GM23338 (cell line): ENCODE data around the gene CDK5RAP2. TPM values are rescaled to one million over a fixed set of nuclear protein-coding genes. Genes with fewer than 3 reads are reported as not detected.

Source experiments
- ATAC-seq: fragments of 200-7000 bp; cut with Tn5 transposase; 3 replicates; pipeline ENCODE4 v1.9.1; 2020
- DNase-seq: peaks from one replicate; pipeline ENCODE4 v3.0.0-alpha.2; 2015; ENCODE audit warnings: low spot score
- H2AFZ ChIP-seq: fragments of 200-600 bp; sonication (generic); 2 replicates; pipeline ENCODE4 v1.8.0; 2016; ENCODE audit warnings: antibody characterized with exemption, mild to moderate bottlenecking, moderate library complexity
- H3F3A ChIP-seq: fragments of 200-600 bp; sonication (generic); replicated peaks from 2 replicates; pipeline ENCODE4 v1.8.0; 2017; ENCODE audit warnings: antibody characterized with exemption, mixed run types, low read depth
- H3K27ac ChIP-seq: fragments of 200-600 bp; sonication (generic); 2 replicates; pipeline ENCODE4 v1.6.1; 2016; ENCODE audit warnings: low read depth
- H3K27me3 ChIP-seq: fragments of 200-600 bp; sonication (generic); 2 replicates; pipeline ENCODE4 v1.8.0; 2016; ENCODE audit warnings: mild to moderate bottlenecking, mixed run types, moderate library complexity; ENCODE audit not compliant: insufficient read depth
- H3K36me3 ChIP-seq: fragments of 200-600 bp; sonication (generic); 2 replicates; pipeline ENCODE4 v1.8.0; 2016; ENCODE audit warnings: mild to moderate bottlenecking; ENCODE audit not compliant: insufficient read depth
- H3K4me1 ChIP-seq: fragments of 200-600 bp; sonication (generic); 2 replicates; pipeline ENCODE4 v1.8.0; 2016; ENCODE audit warnings: mild to moderate bottlenecking, moderate library complexity; ENCODE audit not compliant: insufficient read depth
- H3K4me2 ChIP-seq: fragments of 200-600 bp; sonication (generic); 2 replicates; pipeline ENCODE4 v1.7.1; 2017; ENCODE audit warnings: mixed run types
- H3K4me3 ChIP-seq: fragments of 200-600 bp; sonication (generic); 2 replicates; pipeline ENCODE4 v1.6.1; 2016; ENCODE audit warnings: mixed run types
- H3K79me2 ChIP-seq: fragments of 200-600 bp; sonication (generic); replicated peaks from 2 replicates; pipeline ENCODE4 v1.8.0; 2017; ENCODE audit warnings: mild to moderate bottlenecking; ENCODE audit not compliant: insufficient read depth
- H3K9me2 ChIP-seq: fragments of 200-600 bp; sonication (generic); 2 replicates; pipeline ENCODE4 v1.8.0; 2017; ENCODE audit not compliant: insufficient read depth
- H4K20me1 ChIP-seq: fragments of 200-600 bp; sonication (generic); replicated peaks from 2 replicates; pipeline ENCODE4 v1.8.0; 2017; ENCODE audit warnings: mild to moderate bottlenecking; ENCODE audit not compliant: insufficient read depth
- H3K27ac Mint-ChIP-seq: 2 replicates; pipeline ENCODE4 v1.8.0; 2020; ENCODE audit warnings: inconsistent platforms, mild to moderate bottlenecking, moderate library complexity, mixed read lengths
- H3K27me3 Mint-ChIP-seq: 3 replicates; pipeline ENCODE4 v1.8.0; 2022; ENCODE audit warnings: low read depth, mild to moderate bottlenecking, moderate library complexity, mixed read lengths, inconsistent platforms; ENCODE audit not compliant: insufficient read depth, poor library complexity
- H3K36me3 Mint-ChIP-seq: 3 replicates; pipeline ENCODE4 v1.8.0; 2021; ENCODE audit warnings: low read depth, mild to moderate bottlenecking, inconsistent platforms, moderate library complexity, mixed read lengths
- H3K4me1 Mint-ChIP-seq: 3 replicates; pipeline ENCODE4 v1.8.0; 2020; ENCODE audit warnings: mild to moderate bottlenecking, inconsistent platforms, mixed read lengths
- H3K4me3 Mint-ChIP-seq: 3 replicates; pipeline ENCODE4 v1.8.0; 2021; ENCODE audit warnings: moderate library complexity, mild to moderate bottlenecking, inconsistent platforms, mixed read lengths
- H3K9me3 Mint-ChIP-seq: 3 replicates; pipeline ENCODE4 v1.8.0; 2020; ENCODE audit warnings: moderate library complexity, mild to moderate bottlenecking, inconsistent platforms, mixed read lengths
- CREB1 ChIP-seq: fragments of 250-450 bp; sonication (Bioruptor Pico); IDR thresholded peaks from 2 replicates; pipeline ENCODE4 v1.5.0; 2020; ENCODE audit warnings: low read depth, mild to moderate bottlenecking, moderate library complexity
- JUNB ChIP-seq: IDR thresholded peaks from one replicate; pipeline ENCODE4 v1.6.1; 2016; ENCODE audit warnings: antibody characterized with exemption; ENCODE audit not compliant: unreplicated experiment
- NANOG ChIP-seq: IDR thresholded peaks from 2 replicates; pipeline ENCODE4 v1.6.1; 2016; ENCODE audit warnings: antibody characterized with exemption, borderline replicate concordance
- ZNF114 ChIP-seq: fragments of 250-450 bp; sonication (Bioruptor Pico); IDR thresholded peaks from 2 replicates; pipeline ENCODE4 v1.5.0; 2020; ENCODE audit warnings: mild to moderate bottlenecking, moderate library complexity
- ZNF331 ChIP-seq: fragments of 250-450 bp; sonication (Bioruptor Pico); IDR thresholded peaks from 2 replicates; pipeline ENCODE4 v1.5.0; 2020; ENCODE audit warnings: low read depth, mild to moderate bottlenecking, moderate library complexity
- polyA plus RNA-seq: library from polyadenylated mRNA; unstranded; fragments of >200 nt; fragmentation: Nextera tagmentation; extraction: Ambion mirVana; gene quantifications from 2 replicates; pipeline ENCODE4 v1.2.1, GENCODE V29; 2016
- total RNA-seq: library from RNA; depleted of rRNA; stranded (reverse); fragments of >200 nt; shearing (Covaris generic); gene quantifications from 2 replicates; pipeline ENCODE4 v1.2.3, GENCODE V29; 2014
- TF ChIP-seq, protein P1 (sequence below): IDR thresholded peaks from one replicate; pipeline ENCODE4 v1.6.1; 2018; ENCODE audit warnings: antibody characterized with exemption; ENCODE audit not compliant: unreplicated experiment
- TF ChIP-seq, protein P2 (sequence below): IDR thresholded peaks from 2 replicates; pipeline ENCODE4 v1.6.1; 2016; ENCODE audit warnings: antibody characterized with exemption
- TF ChIP-seq, protein P3 (sequence below), 2 experiments: fragments of 200-600 bp in 1 of 2; sonication (generic) in 1 of 2; conservative IDR thresholded peaks; 2 replicates each; pipeline versions ENCODE4 v1.5.1 to v1.6.1; 2016 to 2017; ENCODE audit warnings: antibody characterized with exemption in 2 of 2, low read depth in 2 of 2, mild to moderate bottlenecking in 2 of 2, moderate library complexity in 1 of 2

The CDK5RAP2 gene
- total and polyA plus RNA-seq, 2 experiments from 2014 or later = 50.7 to 65.7 TPM

DNA sequence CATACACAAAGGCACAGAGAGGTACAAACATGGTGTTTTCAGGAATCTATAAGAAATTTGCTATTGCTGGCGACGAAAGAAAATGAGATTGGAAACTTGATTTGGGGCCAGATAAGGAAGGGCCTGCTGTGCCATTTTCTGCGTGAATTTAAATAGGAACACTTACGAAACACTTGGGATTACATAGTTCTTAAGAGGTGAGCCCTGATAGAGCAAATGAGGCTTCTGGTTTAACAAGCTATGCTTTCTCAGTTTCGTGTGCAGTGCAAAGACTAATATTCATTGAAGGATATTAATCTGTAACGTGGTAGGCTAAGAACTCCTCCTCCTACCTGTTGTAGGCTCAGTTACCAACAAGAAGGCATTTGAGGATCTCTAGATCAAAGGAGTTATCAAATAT lies 93.1 kb downstream of the CDK5RAP2 start:
- ATAC-seq (no peak), DNase-seq (no peak)
- no peak overlapping the region for H3K27ac ChIP-seq
- H3F3A ChIP-seq = no peaks in the 10 kb centered on the region
- 0 out of 2 replicates have a peak, but pooled peaks cover 3% of the 10 kb centered on the region for H3K36me3 ChIP-seq
- no peak overlapping the region for H3K4me3 Mint-ChIP-seq
- H3K9me3 Mint-ChIP-seq = no peaks in the 10 kb centered on the region
- no peaks in the 10 kb centered on the region for H3K79me2 ChIP-seq
- no peak overlapping the region for H2AFZ ChIP-seq
- no peaks in the 10 kb centered on the region for H3K9me2 ChIP-seq
- no peaks in the 10 kb centered on the region for H3K27me3 ChIP-seq
- H3K4me1 ChIP-seq = peaks cover 24% of the 10 kb centered on the region
- H3K27me3 Mint-ChIP-seq = peaks cover 5% of the 10 kb centered on the region
- H3K36me3 Mint-ChIP-seq = peaks cover 43% of the 10 kb centered on the region
- no peak overlapping the region for H3K4me3 ChIP-seq
- TF ChIP-seq, protein P1, sequence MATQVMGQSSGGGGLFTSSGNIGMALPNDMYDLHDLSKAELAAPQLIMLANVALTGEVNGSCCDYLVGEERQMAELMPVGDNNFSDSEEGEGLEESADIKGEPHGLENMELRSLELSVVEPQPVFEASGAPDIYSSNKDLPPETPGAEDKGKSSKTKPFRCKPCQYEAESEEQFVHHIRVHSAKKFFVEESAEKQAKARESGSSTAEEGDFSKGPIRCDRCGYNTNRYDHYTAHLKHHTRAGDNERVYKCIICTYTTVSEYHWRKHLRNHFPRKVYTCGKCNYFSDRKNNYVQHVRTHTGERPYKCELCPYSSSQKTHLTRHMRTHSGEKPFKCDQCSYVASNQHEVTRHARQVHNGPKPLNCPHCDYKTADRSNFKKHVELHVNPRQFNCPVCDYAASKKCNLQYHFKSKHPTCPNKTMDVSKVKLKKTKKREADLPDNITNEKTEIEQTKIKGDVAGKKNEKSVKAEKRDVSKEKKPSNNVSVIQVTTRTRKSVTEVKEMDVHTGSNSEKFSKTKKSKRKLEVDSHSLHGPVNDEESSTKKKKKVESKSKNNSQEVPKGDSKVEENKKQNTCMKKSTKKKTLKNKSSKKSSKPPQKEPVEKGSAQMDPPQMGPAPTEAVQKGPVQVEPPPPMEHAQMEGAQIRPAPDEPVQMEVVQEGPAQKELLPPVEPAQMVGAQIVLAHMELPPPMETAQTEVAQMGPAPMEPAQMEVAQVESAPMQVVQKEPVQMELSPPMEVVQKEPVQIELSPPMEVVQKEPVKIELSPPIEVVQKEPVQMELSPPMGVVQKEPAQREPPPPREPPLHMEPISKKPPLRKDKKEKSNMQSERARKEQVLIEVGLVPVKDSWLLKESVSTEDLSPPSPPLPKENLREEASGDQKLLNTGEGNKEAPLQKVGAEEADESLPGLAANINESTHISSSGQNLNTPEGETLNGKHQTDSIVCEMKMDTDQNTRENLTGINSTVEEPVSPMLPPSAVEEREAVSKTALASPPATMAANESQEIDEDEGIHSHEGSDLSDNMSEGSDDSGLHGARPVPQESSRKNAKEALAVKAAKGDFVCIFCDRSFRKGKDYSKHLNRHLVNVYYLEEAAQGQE = no peak
- TF ChIP-seq NANOG (no peak), ZNF114 (no peak)
- TF ChIP-seq, protein P2, sequence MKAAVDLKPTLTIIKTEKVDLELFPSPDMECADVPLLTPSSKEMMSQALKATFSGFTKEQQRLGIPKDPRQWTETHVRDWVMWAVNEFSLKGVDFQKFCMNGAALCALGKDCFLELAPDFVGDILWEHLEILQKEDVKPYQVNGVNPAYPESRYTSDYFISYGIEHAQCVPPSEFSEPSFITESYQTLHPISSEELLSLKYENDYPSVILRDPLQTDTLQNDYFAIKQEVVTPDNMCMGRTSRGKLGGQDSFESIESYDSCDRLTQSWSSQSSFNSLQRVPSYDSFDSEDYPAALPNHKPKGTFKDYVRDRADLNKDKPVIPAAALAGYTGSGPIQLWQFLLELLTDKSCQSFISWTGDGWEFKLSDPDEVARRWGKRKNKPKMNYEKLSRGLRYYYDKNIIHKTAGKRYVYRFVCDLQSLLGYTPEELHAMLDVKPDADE = no peak
- no peak overlapping the region for H3K27ac Mint-ChIP-seq
- H3K4me2 ChIP-seq = no peak overlapping the region
- H4K20me1 ChIP-seq = no peaks in the 10 kb centered on the region
- peaks cover 36% of the 10 kb centered on the region for H3K4me1 Mint-ChIP-seq

DNA sequence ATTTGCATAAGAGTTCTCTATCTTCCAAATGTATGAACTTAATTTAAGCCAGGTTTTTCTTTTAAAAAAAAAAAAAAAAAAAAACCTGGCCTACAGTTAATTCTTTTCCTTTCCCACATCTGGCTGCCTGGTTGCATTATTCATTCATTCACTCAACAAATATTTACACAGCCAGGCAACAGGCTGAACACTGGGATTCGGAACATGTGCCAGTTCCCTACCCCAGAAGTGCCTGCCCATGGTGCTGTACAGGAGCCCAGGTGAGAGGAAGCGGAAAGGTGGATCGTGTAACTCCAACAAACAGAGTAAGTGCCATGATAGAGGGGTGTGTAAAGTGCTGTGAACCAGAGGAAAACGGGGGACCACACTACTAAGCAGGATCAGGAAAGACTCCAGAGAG lies 93.6 kb downstream of the CDK5RAP2 start:
- no peak overlapping the region for H3K4me2 ChIP-seq
- H3F3A ChIP-seq = no peaks in the 10 kb centered on the region
- H3K27ac ChIP-seq = no peak overlapping the region
- no peaks in the 10 kb centered on the region for H4K20me1 ChIP-seq
- H3K36me3 ChIP-seq = 0 out of 2 replicates have a peak, but pooled peaks cover 3% of the 10 kb centered on the region
- Mint-ChIP-seq H3K4me3 (no peak overlapping the region), H3K9me3 (no peaks in the 10 kb centered on the region), H3K27ac (no peak overlapping the region), H3K27me3 (peaks cover 5% of the 10 kb centered on the region), H3K4me1 (peaks cover 33% of the 10 kb centered on the region), H3K36me3 (peaks cover 43% of the 10 kb centered on the region)
- no peak overlapping the region for H2AFZ ChIP-seq
- H3K79me2 ChIP-seq = no peaks in the 10 kb centered on the region
- H3K4me1 ChIP-seq = peaks cover 19% of the 10 kb centered on the region
- no peak for DNase-seq
- H3K27me3 ChIP-seq = no peaks in the 10 kb centered on the region
- no peak for ATAC-seq
- no peak overlapping the region for H3K4me3 ChIP-seq
- H3K9me2 ChIP-seq = no peaks in the 10 kb centered on the region
- no peak for TF ChIP-seq JUNB
- TF ChIP-seq, protein P3, sequence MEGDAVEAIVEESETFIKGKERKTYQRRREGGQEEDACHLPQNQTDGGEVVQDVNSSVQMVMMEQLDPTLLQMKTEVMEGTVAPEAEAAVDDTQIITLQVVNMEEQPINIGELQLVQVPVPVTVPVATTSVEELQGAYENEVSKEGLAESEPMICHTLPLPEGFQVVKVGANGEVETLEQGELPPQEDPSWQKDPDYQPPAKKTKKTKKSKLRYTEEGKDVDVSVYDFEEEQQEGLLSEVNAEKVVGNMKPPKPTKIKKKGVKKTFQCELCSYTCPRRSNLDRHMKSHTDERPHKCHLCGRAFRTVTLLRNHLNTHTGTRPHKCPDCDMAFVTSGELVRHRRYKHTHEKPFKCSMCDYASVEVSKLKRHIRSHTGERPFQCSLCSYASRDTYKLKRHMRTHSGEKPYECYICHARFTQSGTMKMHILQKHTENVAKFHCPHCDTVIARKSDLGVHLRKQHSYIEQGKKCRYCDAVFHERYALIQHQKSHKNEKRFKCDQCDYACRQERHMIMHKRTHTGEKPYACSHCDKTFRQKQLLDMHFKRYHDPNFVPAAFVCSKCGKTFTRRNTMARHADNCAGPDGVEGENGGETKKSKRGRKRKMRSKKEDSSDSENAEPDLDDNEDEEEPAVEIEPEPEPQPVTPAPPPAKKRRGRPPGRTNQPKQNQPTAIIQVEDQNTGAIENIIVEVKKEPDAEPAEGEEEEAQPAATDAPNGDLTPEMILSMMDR (conservative IDR thresholded peaks at IDR 0.05; ENCODE audit: low read depth in 2 of 2) = no peak
- no peak for TF ChIP-seq NANOG
- no peak for TF ChIP-seq CREB1
- TF ChIP-seq ZNF331 (CRISPR knock-in tag) = no peak
- no peak for TF ChIP-seq ZNF114
- TF ChIP-seq, protein P1 = no peak
